Endothelial cell of umbilical vein (primary cell): Measurements from ENCODE around the gene DNAJC18. TPM values are rescaled to one million over a fixed set of nuclear protein-coding genes. Genes with fewer than 3 reads are reported as not detected.

Experiments
- BruUV-seq: library from RNA; stranded (reverse); fragments of 400-500 nt; replicated peaks from 2 replicates; lab custom pipeline; 2021; lab: Mats Ljungman, UMichigan
- CTCF ChIA-PET: fragments of 300-600, 350-600 bp; sonication (Branson Sonifier 250); formaldehyde crosslinking; loops from one replicate; lab custom pipeline; 2021; ENCODE audit warnings: antibody characterized with exemption, inconsistent platforms; lab: Charles Lee
- POLR2A ChIA-PET: fragments of 300-600, 350-600 bp; sonication (Branson Sonifier 250); formaldehyde crosslinking; loops from one replicate; lab custom pipeline; 2021; ENCODE audit warnings: antibody characterized with exemption, inconsistent platforms; lab: Charles Lee
- DNase-seq: peaks from one replicate; pipeline ENCODE4 v3.0.0-alpha.2; 2011; ENCODE audit warnings: low read depth, low spot score
- FAIRE-seq: peaks from 2 replicates; lab custom pipeline; 2011; peaks lifted over from hg19 to GRCh38; lab: Jason Lieb, UNC
- H2AFZ ChIP-seq: 2 replicates; pipeline ENCODE4 v1.6.0; 2012; ENCODE audit warnings: low read depth, low read length, control low read depth, inconsistent platforms
- H3K27ac ChIP-seq: 2 replicates; pipeline ENCODE4 v1.5.1; 2011; ENCODE audit warnings: low read depth, mild to moderate bottlenecking, control low read depth, low read length, moderate library complexity; ENCODE audit not compliant: insufficient read depth
- H3K27me3 ChIP-seq, 2 experiments: 2 replicates each; pipeline versions ENCODE4 v1.6.0 to v1.6.1; 2011; ENCODE audit warnings: low read length in 2 of 2, mixed read lengths in 1 of 2; ENCODE audit not compliant: control insufficient read depth in 2 of 2, insufficient read depth in 2 of 2
- H3K36me3 ChIP-seq, 2 experiments: 2 replicates in 1 of 2; 3 replicates in 1 of 2; pipeline ENCODE4 v1.5.1; 2011; ENCODE audit warnings: low read length in 2 of 2, mild to moderate bottlenecking in 1 of 2, moderate library complexity in 1 of 2; ENCODE audit not compliant: control insufficient read depth in 2 of 2, insufficient read depth in 2 of 2; ENCODE audit errors: extremely low read depth in 1 of 2
- H3K4me1 ChIP-seq: 3 replicates; pipeline ENCODE4 v1.5.1; 2011; ENCODE audit warnings: mild to moderate bottlenecking, low read length; ENCODE audit not compliant: control insufficient read depth, insufficient read depth; ENCODE audit errors: extremely low read depth
- H3K4me2 ChIP-seq: 2 replicates; pipeline ENCODE4 v1.6.1; 2011; ENCODE audit warnings: low read length, control low read depth, mixed read lengths; ENCODE audit not compliant: insufficient read depth
- H3K4me3 ChIP-seq, 3 experiments: fragments of 200-600 bp in 1 of 3; sonication (generic), shearing (Covaris generic) in 1 of 3; replicated peaks in 1 of 3; 2 replicates each; pipeline ENCODE4 v1.5.1; 2011 to 2016; ENCODE audit warnings: control low read depth in 3 of 3, low read length in 3 of 3, mild to moderate bottlenecking in 2 of 3, inconsistent platforms in 1 of 3, low read depth in 1 of 3, moderate library complexity in 1 of 3; ENCODE audit not compliant: insufficient read depth in 1 of 3
- H3K79me2 ChIP-seq: 2 replicates; pipeline ENCODE4 v1.6.0; 2012; ENCODE audit warnings: low read length, inconsistent platforms; ENCODE audit not compliant: control insufficient read depth, insufficient read depth
- H3K9ac ChIP-seq: replicated peaks from 2 replicates; pipeline ENCODE3; 2011; ENCODE audit warnings: low read length, control low read depth; ENCODE audit not compliant: insufficient read depth; ENCODE audit errors: extremely low read depth
- H3K9me1 ChIP-seq: replicated peaks from 3 replicates; pipeline ENCODE4 v1.6.0; 2011; ENCODE audit warnings: mild to moderate bottlenecking, low read length; ENCODE audit not compliant: control insufficient read depth, insufficient read depth; ENCODE audit errors: extremely low read depth
- H3K9me3 ChIP-seq: replicated peaks from 2 replicates; pipeline ENCODE4 v1.5.1; 2012; ENCODE audit warnings: low read length, inconsistent platforms; ENCODE audit not compliant: control insufficient read depth, insufficient read depth
- H4K20me1 ChIP-seq: replicated peaks from 2 replicates; pipeline ENCODE3; 2011; ENCODE audit warnings: mild to moderate bottlenecking, low read length; ENCODE audit not compliant: control insufficient read depth, insufficient read depth; ENCODE audit errors: extremely low read depth
- CTCF ChIP-seq, 2 donors: IDR thresholded peaks; 1 replicate in 1 of 2; 2 replicates in 1 of 2; pipeline ENCODE4 v1.5.1; 2011; ENCODE audit warnings: low read length in 2 of 2, mild to moderate bottlenecking in 2 of 2, moderate library complexity in 2 of 2, control low read depth in 1 of 2, inconsistent platforms in 1 of 2, low read depth in 1 of 2; ENCODE audit not compliant: insufficient read depth in 1 of 2; ENCODE audit errors: extremely low read depth in 1 of 2
- EZH2 ChIP-seq: IDR thresholded peaks from 2 replicates; pipeline ENCODE4 v1.6.1; 2012; ENCODE audit warnings: borderline replicate concordance, low read depth, mild to moderate bottlenecking, moderate library complexity, low read length, inconsistent platforms; ENCODE audit not compliant: severe bottlenecking
- dilution Hi-C: fragments of 300-500 bp; cut with MboI; formaldehyde crosslinking; loops from one replicate; pipeline ENCODE4 v1.15.0; 2019; ENCODE audit warnings: low sequenced_read_pairs; ENCODE audit not compliant: extremely low pct_ligation_motif_present
- intact Hi-C: fragments of 100-400 bp; cut with micrococcal nuclease; formaldehyde crosslinking; loops from one replicate; pipeline ENCODE4 v1.10.0; 2022
- polyA plus RNA-seq, 4 experiments: library from polyadenylated mRNA; depleted of rRNA in 3 of 4; stranded (reverse) in 3 of 4; unstranded in 1 of 4; fragments of >200 nt; gene quantifications; 2 replicates each; pipeline versions ENCODE4 v1.2.1 to v1.2.3, GENCODE V29; 2011 to 2012; ENCODE audit warnings: missing spikeins in 1 of 4
- total RNA-seq: library from RNA; stranded (reverse); gene quantifications from 2 replicates; pipeline ENCODE4 v1.2.3, GENCODE V29; 2021

DNAJC18 gene
- total and polyA plus RNA-seq, 2 donors (not counting 3 experiments of a cell fraction or from before 2014, with no cell fraction given), result 23.2 to 52.6 TPM

GRCh38 chr5:139394654-139395566, 44.4 kb downstream of the DNAJC18 start, which contains the start of gene PROB1:
Gene PROB1 (minus strand): TSS chr5:139395104. CDS start chr5:139395081, 23 bp downstream.
- H3K27me3 ChIP-seq, result peaks cover 7 to 14% of the 10 kb centered on the region in 2 experiments
- peaks cover 6% of the 10 kb centered on the region for H3K4me1 ChIP-seq
- TF ChIP-seq CTCF (IDR thresholded peaks at IDR 0.05; ENCODE audit: extremely low read depth in 1 of 2, insufficient read depth in 1 of 2, low read depth in 1 of 2, low read length in 2 of 2), result no peak
- peak; percentile 39 for TF ChIP-seq EZH2
- H3K4me3 ChIP-seq, result peak within 1 kb of the TSS in 1 of 3 experiments; percentile 35
- no peak within 1 kb of the TSS for H3K9ac ChIP-seq
- H3K79me2 ChIP-seq, result no peaks in the 10 kb centered on the region
- H3K9me1 ChIP-seq, result no peaks in the 10 kb centered on the region
- DNase-seq, result no peak
- no peaks in the 10 kb centered on the region for H3K36me3 ChIP-seq
- intact Hi-C loops (loop anchor here (5.0 kb wide), 1 partner anchor 103 kb away; the partner anchor contains the start of gene MATR3), dilution Hi-C loops (no loop called here)
- no peaks in the 10 kb centered on the region for H3K9me3 ChIP-seq
- ChIA-PET POLR2A (no interaction called here), CTCF (interaction anchor here (0.5 to 1.0 kb wide), 2 partner anchors 8 to 1419 kb away, joined by 3 read pairs; no protein-coding TSS in a partner anchor)
- FAIRE-seq, result no peak
- H4K20me1 ChIP-seq, result no peaks in the 10 kb centered on the region
- peak within 1 kb of the TSS; percentile 64 for H2AFZ ChIP-seq
- no TSS peak for BruUV-seq
- H3K4me2 ChIP-seq, result peak within 1 kb of the TSS; percentile 52
- H3K27ac ChIP-seq, result no peak within 1 kb of the TSS
